ENCODE data around the gene PDE3B.
A peak's percentile ranks its signal among the peaks of the same experiment; 100 is the strongest.

The PDE3B gene

DNA sequence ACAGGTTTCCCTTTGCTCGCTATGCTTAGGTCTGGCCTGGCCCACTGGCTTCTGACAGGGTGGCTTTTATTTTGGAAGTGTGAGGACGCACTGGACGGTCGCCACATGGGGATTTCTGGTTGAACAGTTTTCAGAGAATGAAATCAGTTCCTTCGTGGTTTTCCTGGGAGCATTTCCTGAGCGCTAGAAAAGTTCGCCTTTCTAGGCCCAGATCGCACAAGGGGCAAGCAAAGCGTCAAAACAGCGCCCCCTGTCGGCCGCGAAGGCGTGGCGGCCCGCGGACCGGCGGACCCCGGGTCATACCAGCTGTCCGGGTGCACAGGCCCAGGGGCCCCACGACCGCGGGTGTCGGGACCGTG lies 261.1 kb downstream of the PDE3B start:
- H3K4me3 ChIP-seq (ENCODE audit: low read depth, low read length) = peak overlapping the region; percentile 57
- TF ChIP-seq, protein P1, sequence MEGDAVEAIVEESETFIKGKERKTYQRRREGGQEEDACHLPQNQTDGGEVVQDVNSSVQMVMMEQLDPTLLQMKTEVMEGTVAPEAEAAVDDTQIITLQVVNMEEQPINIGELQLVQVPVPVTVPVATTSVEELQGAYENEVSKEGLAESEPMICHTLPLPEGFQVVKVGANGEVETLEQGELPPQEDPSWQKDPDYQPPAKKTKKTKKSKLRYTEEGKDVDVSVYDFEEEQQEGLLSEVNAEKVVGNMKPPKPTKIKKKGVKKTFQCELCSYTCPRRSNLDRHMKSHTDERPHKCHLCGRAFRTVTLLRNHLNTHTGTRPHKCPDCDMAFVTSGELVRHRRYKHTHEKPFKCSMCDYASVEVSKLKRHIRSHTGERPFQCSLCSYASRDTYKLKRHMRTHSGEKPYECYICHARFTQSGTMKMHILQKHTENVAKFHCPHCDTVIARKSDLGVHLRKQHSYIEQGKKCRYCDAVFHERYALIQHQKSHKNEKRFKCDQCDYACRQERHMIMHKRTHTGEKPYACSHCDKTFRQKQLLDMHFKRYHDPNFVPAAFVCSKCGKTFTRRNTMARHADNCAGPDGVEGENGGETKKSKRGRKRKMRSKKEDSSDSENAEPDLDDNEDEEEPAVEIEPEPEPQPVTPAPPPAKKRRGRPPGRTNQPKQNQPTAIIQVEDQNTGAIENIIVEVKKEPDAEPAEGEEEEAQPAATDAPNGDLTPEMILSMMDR (IDR thresholded peaks at IDR 0.05; ENCODE audit: low read depth, low read length) = peak; percentile 88
- peak; percentile 66 for DNase-seq (ENCODE audit: low read depth, low spot score)
- in situ Hi-C loops (cut with HindIII; ENCODE audit: low sequenced_read_pairs) = no loop called here

DNA sequence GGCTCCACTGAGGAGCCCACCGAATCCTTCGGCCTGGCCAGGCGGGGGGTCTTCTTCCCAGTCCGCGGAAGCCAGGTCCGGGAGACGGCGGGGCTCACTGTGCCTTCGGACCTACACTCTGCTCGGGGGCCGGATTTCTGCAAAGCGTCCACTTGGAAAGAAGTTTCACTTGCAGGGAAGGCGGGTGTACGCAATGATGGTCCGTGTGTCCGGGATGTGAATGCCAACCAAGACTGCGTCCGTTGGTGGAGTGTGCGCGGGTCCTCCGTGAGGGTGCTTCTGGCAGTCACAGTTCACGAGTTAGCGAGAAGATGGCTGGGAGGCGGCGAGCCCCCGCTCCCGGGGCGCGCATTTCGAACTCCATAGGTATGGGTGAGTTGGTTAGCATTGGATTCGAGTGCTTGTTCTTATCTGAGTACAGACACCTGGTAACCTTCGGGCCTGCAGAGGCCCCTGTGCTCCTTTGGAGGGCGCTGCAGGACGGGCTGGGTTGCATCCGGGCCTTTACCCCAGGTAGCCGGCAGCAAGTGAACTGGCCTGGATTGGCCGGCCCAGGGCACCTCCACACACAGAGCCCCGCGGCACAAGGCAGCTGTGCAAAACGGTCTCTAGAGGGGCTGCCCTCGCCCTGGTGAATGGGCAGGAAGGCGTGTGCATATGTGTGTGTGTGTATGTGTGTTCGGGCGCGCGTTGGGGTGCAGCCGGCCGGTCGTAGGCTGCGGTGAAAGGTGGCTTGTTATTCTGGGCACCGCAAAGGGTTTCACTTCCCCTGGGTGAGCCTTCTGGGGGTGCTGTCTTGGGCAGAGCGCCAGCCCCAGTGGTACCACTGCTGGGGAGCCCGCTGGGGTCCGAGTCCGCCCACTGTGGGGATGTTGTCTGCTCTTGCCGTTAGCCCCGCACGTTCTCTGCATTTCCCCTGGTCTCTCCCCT lies 261.8 kb downstream of the PDE3B start:
- peak; percentile 44 for DNase-seq (ENCODE audit: low read depth, low spot score)
- H3K4me3 ChIP-seq (ENCODE audit: low read depth, low read length) = peak overlapping the region; percentile 57
- in situ Hi-C loops (cut with HindIII; ENCODE audit: low sequenced_read_pairs) = no loop called here
- TF ChIP-seq, protein P1 (IDR thresholded peaks at IDR 0.05; ENCODE audit: low read depth, low read length) = peak; percentile 72

DNA sequence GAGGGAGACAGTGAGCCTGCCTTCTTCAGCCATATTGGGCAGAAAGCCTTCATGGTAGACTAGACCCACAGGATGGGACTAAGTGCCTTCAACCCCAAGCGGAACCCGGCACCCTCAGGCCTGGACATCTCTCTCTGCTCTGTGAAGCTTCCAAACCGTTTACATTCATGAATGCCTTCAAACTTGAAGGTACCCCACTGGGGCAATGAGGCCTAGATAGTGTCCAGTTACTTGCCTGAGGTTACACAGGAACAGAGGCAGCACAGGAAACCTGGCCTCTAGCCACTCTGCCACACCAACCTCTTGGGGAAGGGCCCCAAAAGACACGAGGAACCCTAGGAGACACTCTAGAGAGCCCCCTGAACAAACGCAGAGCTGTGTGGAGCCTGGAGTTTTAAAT lies 263.0 kb downstream of the PDE3B start:
- TF ChIP-seq, protein P1 (IDR thresholded peaks at IDR 0.05; ENCODE audit: low read depth, low read length) = no peak
- DNase-seq (ENCODE audit: low read depth, low spot score) = no peak
- in situ Hi-C loops (cut with HindIII; ENCODE audit: low sequenced_read_pairs) = no loop called here
- H3K4me3 ChIP-seq (ENCODE audit: low read depth, low read length) = no peak overlapping the region

DNA sequence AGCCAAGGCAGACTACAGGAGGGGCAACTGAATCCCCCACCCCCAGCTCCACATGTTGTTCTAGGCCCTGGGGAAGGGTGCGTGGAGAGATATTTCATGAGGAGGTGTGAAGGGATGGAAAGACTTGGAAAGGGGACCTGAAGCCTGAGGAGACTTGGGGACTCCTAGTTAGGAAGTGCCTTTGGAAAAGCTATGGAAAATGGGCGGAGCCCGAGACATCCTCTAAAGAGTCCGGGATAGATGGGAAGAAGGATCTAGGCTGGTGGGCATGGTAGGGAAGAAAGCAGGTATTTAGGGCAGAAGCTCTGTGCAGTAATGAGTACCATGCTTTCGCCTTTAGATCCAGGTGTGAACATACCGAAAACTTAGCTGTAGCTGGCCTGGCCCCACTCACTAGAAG lies 263.4 kb downstream of the PDE3B start:
- TF ChIP-seq, protein P1 (IDR thresholded peaks at IDR 0.05; ENCODE audit: low read depth, low read length) = no peak
- H3K4me3 ChIP-seq (ENCODE audit: low read depth, low read length) = no peak overlapping the region
- in situ Hi-C loops (cut with HindIII; ENCODE audit: low sequenced_read_pairs) = no loop called here
- DNase-seq (ENCODE audit: low read depth, low spot score) = no peak

DNA sequence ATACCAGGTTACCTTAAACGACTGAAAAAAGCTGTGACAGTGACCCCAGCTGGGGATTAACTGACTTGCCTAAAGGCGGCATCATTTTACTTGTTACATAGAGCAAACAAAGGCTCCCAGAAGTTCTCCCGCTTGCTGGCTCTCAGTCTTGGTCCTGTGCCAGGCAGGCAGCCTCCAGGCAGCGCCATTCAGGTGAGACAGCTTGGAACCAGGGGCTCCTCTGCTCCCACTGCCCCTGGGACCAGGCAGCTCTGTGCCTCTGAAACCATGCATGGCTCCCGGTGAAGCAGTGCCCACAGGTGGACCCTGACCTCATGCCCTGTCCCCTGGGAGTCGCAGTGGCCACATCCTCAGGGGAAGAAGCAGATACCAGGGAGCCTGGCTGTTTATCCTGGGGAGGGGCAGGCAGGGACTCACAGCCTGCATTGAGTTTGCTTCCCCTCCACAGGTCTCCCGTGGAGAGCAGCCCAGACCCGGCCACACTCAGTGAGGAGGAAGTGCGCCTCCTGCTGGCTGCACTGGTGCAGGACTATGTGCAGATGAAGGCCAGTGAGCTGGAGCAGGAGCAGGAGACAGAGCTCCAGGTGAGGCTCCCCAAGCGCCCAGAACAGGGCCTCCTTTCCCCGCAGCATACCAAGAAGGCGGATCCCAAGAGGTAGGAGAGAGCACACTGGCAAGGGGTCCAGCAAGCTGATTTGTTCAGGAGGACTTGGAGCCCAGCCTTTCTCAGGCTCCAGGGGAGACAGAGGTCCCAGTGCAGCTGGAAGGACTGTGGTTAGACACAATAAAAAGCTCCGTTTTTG lies 264.0 kb downstream of the PDE3B start:
- TF ChIP-seq, protein P1 (IDR thresholded peaks at IDR 0.05; ENCODE audit: low read depth, low read length) = peak; percentile 84
- DNase-seq (ENCODE audit: low read depth, low spot score) = peak; percentile 27
- in situ Hi-C loops (cut with HindIII; ENCODE audit: low sequenced_read_pairs) = no loop called here
- H3K4me3 ChIP-seq (ENCODE audit: low read depth, low read length) = no peak overlapping the region

DNA sequence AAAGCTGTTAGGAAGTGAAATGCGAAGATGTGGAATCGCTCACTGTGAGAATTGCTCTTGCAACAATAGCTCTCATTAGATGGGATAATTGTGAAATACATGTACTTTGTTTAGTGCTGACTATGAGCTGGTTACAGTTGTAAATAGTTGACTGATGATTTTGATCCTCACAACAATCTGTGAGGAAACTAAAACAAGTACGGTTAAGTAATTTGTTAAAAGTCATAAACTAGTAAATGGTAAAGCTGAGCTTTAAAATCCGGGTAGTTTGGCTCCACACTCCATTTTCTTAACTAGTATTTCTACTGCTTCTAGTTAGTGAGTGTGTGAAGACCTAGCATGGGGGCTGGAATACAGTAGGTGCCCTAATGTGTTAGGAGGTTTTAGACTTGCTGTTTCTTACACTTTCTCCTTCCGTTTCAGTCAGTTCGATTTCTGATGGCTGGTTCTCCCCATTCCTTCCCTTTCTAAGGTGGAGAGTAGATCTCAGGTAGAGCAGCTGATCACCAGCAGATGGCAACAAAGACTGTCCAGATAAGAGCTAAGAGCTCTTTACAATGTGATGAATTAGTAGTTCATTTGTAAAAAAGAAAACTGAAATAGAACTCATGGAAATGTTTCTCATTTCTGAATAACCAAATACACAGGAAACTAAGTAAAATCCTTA lies 264.7 kb downstream of the PDE3B start:
- TF ChIP-seq, protein P1 (IDR thresholded peaks at IDR 0.05; ENCODE audit: low read depth, low read length) = peak; percentile 74
- peak; percentile 41 for DNase-seq (ENCODE audit: low read depth, low spot score)
- in situ Hi-C loops (cut with HindIII; ENCODE audit: low sequenced_read_pairs) = no loop called here
- no peak overlapping the region for H3K4me3 ChIP-seq (ENCODE audit: low read depth, low read length)
